Measurements from ENCODE around the gene PKN3.

The PKN3 gene

DNA sequence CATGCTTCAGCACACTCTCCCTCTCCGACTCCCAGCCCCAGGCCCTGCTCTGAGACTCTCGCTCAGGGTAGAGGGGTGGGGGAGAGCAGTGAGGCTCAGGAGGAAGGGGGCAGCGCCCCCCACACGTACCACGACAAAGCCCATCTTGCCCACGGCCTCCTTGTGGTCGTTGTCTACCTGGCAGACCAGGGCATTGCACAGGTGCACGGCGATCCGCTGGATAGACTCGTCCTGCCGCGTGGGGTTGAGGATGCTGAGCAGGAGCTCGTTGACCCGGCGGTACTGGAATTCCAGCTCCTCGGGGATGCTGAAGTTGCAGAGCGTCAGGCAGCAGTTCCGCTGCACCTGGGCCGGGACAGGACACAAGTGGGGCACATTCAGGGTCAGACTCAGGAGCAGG is 40.1 kb downstream of the PKN3 start:
- DNase-seq (ENCODE audit: low spot score), result no peak

- no peak for DNase-seq (ENCODE audit: low spot score)
Measured at GRCh38 chr9:128743421-128743820, 41.1 kb downstream of the PKN3 start.

GRCh38 chr9:128747241-128747640 is 44.9 kb downstream of the PKN3 start:
- DNase-seq (ENCODE audit: low spot score), result no peak

- DNase-seq (ENCODE audit: low spot score), result no peak
Measured at GRCh38 chr9:128750926-128751595, 48.8 kb downstream of the PKN3 start.

DNA sequence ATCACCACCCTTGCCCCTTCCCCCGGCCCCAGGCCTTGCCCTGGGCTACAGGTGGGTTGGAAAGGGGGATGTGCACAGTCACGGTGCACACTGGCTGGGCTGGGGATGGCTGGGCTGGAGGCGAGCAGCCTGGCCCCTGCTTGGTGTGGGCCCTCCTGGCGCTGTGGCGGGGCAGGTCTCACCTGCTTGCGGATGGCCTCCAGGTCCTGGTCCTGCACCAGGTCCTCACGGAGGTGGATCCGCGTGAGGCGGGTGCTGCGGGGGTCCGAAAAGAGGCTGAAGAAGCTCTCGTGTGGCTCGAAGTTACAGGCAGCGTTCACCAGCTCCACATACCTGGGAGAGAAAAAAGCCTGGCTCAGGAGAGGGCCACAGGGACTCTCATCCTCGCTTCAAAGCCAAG is 51.3 kb downstream of the PKN3 start:
- no peak for DNase-seq (ENCODE audit: low spot score)

- DNase-seq (ENCODE audit: low spot score), result no peak
Measured at GRCh38 chr9:128757602-128758001, 55.3 kb downstream of the PKN3 start.

- no peak for DNase-seq (ENCODE audit: low spot score)
Measured at GRCh38 chr9:128762671-128763449, 60.6 kb downstream of the PKN3 start.

GRCh38 chr9:128764361-128764760 is 62.1 kb downstream of the PKN3 start:
- DNase-seq (ENCODE audit: low spot score), result no peak

DNA sequence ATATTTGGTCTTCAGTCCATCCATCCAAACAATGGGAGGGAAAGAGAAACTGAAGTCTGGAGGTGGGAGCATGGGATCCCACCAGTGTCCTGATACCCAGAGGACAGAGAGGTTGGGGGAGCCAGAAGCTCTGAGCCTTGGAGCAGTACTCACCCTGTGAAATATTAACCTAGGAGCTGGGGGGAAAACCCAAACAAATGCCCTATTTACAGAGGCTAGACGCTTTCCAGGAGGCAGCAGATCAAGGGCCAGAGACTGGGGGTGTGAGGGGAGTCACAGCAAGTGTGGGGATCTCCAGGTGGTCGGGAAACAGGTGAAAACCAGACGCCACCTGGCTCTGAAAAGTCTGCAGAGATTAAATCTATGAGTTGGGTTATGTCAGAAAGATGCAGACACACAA is 63.2 kb downstream of the PKN3 start:
- DNase-seq (ENCODE audit: low spot score), result no peak

DNA sequence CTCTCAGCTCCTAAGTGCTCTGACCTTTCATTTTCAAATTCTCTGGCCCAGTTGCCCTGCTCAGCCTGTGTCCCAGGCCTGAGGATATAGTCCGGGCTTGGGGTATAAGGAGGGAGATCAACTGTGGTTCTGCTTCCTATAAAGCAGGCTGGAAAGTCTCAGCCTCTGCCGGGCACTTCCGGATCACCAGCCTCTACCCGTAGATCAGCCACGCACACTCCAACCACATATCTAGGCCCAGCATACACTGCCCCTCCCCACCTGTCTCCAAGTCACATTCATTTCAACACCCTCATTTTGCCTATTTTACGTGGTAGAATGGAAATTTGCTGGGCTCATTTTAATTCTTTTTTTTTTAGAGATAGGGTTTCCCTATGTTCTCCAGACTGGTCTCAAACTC is 66.3 kb downstream of the PKN3 start:
- DNase-seq (ENCODE audit: low spot score), result no peak

Data from CD4-positive, alpha-beta T cell treated with Interleukin-6 at 100 ng/mL for 8 hours (primary cell).